Measurements from ENCODE around the gene SLC16A8. TPM values are rescaled to one million over a fixed set of nuclear protein-coding genes. Genes with fewer than 3 reads are reported as not detected.

Gene SLC16A8
- total and polyA plus RNA-seq, 7 donors = 0.23 to 1.0 (median 0.29) TPM; not detected in 3

DNA sequence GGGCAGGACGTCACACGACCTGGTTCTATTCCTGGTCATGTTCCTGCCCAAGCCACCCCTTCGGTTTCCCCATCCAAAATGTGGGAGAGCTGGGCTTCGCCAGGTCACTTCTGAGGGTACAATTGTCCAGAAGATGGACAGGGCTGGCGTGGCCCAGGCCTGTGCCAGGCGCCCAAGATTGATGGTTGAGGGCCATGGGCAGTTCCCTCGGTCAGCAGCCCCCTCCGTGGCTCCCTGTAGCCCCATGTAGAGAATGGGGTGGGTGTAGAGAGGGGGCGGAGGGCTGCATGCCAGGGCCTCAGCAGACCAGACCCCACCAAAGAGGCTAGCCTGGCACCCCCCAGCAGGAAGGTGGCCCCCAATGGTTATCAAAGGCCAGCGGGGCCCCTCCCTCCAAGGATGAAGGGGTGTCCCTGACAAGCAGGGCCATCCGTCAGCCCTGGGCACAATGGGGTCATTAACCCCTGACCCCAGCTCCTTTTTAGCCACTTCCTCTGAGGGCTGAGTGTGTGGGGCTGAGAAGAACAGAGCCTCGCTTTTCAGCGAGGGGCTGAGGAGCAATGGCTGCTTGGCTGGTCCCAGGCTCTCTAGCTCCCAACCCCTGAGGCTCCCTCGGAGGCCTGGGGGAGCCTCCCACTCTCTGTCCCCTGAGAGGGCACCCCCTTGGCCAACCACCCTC lies 37.8 kb downstream of the SLC16A8 start:
- intact Hi-C loops (cut with DNase I) = no loop called here

DNA sequence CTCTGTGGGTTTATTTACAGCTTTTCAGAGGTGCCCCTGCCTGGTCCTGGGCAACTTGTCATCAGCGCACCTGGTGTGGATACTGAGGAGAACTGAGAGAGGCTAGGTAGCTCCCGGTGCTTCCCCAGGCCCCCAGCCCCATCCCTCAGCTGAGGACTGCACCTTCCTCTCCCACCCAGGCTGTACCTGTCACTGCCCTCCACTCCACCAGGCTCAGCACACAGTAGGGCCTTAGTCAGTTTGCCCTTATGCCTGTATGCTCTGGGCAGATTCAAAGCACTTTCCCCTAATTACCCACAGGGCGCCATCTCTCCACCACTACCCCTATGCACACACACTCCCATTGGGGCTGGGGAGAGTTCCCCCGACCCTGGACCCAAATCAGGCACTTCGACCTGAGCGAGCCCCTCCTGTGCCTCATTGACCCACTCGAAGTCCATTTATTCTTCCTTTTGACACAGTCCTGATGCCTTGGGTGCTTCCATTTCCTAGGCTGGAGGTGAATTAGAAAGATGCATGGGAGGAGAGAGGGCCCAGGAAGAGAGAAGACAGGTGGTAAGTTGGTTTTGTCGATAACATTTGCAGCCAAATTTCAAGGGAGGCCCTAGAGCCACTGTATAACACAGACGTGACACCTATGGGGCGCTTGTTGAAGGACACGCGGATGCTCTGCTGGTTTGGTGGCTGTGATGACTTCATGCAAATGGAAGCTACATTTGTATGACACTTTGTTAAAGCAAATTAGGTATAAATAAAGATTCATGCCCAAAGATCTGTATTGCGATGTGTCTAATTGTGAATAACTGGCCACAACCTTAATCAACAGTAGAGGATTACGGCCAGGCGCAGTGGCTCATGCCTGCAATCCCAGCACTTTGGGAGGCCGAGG lies 40.6 kb downstream of the SLC16A8 start:
- ATAC-seq = no peak
- TF ChIP-seq, protein P1, sequence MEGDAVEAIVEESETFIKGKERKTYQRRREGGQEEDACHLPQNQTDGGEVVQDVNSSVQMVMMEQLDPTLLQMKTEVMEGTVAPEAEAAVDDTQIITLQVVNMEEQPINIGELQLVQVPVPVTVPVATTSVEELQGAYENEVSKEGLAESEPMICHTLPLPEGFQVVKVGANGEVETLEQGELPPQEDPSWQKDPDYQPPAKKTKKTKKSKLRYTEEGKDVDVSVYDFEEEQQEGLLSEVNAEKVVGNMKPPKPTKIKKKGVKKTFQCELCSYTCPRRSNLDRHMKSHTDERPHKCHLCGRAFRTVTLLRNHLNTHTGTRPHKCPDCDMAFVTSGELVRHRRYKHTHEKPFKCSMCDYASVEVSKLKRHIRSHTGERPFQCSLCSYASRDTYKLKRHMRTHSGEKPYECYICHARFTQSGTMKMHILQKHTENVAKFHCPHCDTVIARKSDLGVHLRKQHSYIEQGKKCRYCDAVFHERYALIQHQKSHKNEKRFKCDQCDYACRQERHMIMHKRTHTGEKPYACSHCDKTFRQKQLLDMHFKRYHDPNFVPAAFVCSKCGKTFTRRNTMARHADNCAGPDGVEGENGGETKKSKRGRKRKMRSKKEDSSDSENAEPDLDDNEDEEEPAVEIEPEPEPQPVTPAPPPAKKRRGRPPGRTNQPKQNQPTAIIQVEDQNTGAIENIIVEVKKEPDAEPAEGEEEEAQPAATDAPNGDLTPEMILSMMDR (IDR thresholded peaks at IDR 0.05) = no peak
- Histone ChIP-seq H3K27me3 (ENCODE audit: insufficient read depth in 3 of 3, low read length in 2 of 3) (no peaks in the 10 kb centered on the region), H3K27ac (no peak overlapping the region), H3K36me3 (ENCODE audit: insufficient read depth in 1 of 2, low read depth in 1 of 2) (no peaks in the 10 kb centered on the region), H3K9me3 (no peaks in the 10 kb centered on the region), H3K4me1 (no peaks in the 10 kb centered on the region), H3K4me3 (no peak overlapping the region)
- 86 to 88% (median 87%) methylated on average over 16 of the region's 16 CpGs for WGBS, 3 donors
- intact Hi-C loops (cut with DNase I) = no loop called here
- no peak for DNase-seq

More for the DNA sequence above, 37.8 kb downstream of the SLC16A8 start:
- no peaks in the 10 kb centered on the region for H3K4me1 ChIP-seq
- H3K4me3 ChIP-seq = no peak overlapping the region
- TF ChIP-seq, protein P1 (IDR thresholded peaks at IDR 0.05) = no peak
- 75 to 79% (median 75%) methylated on average over 14 of the region's 14 CpGs for WGBS, 3 donors
- no peak for DNase-seq
- no peak overlapping the region for H3K27ac ChIP-seq
- no peaks in the 10 kb centered on the region for H3K9me3 ChIP-seq
- no peaks in the 10 kb centered on the region for H3K27me3 ChIP-seq (ENCODE audit: insufficient read depth in 3 of 3, low read length in 2 of 3)
- no peaks in the 10 kb centered on the region for H3K36me3 ChIP-seq (ENCODE audit: insufficient read depth in 1 of 2, low read depth in 1 of 2)
- ATAC-seq = no peak

DNA sequence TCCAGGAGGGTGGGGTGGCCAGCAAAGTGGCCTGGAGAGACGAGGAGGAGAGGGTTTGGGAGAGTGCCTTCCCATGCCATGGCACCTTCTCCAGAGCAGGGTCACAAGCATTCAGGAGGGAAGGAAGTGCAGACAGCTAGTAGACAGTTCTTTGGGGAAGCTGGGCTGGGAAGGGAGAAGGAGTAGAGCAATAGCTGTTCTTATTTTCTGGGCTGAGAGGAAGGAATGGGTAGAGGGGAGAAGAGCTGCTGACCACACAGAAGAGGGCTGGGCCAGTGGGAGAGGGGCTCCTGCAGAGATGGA lies 41.5 kb downstream of the SLC16A8 start:
- Histone ChIP-seq H3K27me3 (ENCODE audit: insufficient read depth in 3 of 3, low read length in 2 of 3) (peaks cover 0 to 3% (median 0%) of the 10 kb centered on the region in 3 donors), H3K36me3 (ENCODE audit: insufficient read depth in 1 of 2, low read depth in 1 of 2) (no peaks in the 10 kb centered on the region), H3K4me3 (no peak overlapping the region), H3K9me3 (no peaks in the 10 kb centered on the region), H3K27ac (no peak overlapping the region), H3K4me1 (no peaks in the 10 kb centered on the region)
- WGBS, 3 donors = 60 to 89% (median 62%) methylated on average over 1 of the region's 1 CpG
- ATAC-seq (no peak), DNase-seq (no peak)
- TF ChIP-seq, protein P1 (IDR thresholded peaks at IDR 0.05) = no peak
- intact Hi-C loops (cut with DNase I) = no loop called here

DNA sequence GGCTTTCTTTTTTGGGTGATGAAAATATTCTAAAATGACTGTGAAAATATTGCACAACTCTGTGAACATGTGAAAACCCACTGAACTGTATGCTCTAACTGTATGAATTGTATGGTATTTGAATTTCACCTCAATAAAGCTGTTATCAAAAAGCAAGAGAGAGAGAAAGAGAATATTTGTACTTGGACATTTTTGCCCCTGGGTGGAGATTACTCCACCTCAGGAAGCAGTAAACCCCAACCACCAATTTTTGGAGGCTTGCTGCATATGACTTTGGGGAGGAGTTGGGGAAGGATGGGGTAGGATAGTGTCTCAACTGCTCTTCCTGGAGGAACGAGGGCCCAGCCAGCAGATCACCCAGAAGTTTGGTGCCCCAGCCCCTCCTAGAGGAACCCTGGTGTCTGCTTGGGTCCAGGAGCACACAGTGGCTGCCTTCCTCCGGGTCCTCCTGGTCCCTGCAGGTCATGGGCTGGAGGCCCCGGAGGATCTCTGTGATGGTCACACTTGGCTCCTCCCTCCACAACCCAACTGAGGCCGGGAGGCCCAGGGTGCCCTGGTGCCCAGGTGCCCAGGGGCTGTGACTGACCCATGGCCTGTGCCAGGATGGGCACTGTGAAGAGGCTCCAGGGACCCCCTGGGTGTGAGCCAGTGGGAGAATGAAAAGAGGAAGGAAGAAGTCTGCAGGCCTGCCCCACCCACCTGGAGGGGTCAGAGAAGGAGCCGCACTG lies 42.1 kb downstream of the SLC16A8 start:
- no peak for ATAC-seq
- TF ChIP-seq, protein P1 (IDR thresholded peaks at IDR 0.05) = no peak
- H3K9me3 ChIP-seq = no peaks in the 10 kb centered on the region
- no peaks in the 10 kb centered on the region for H3K4me1 ChIP-seq
- H3K4me3 ChIP-seq = no peak overlapping the region
- WGBS, 3 donors = 60 to 83% (median 72%) methylated on average over 5 of the region's 5 CpGs
- DNase-seq = no peak
- peaks cover 0 to 3% (median 0%) of the 10 kb centered on the region in 3 donors for H3K27me3 ChIP-seq (ENCODE audit: insufficient read depth in 3 of 3, low read length in 2 of 3)
- no peaks in the 10 kb centered on the region for H3K36me3 ChIP-seq (ENCODE audit: insufficient read depth in 1 of 2, low read depth in 1 of 2)
- no peak overlapping the region for H3K27ac ChIP-seq
- intact Hi-C loops (cut with DNase I) = no loop called here

Data from psoas muscle (tissue), 8 donors.